Astrocyte (in vitro differentiated cells and primary cell): ENCODE measurements around the gene SYT17. TPM values are rescaled to one million over a fixed set of nuclear protein-coding genes. Genes with fewer than 3 reads are reported as not detected.

Experiments used
- DNase-seq: peaks from one replicate; pipeline ENCODE4 v3.0.0-alpha.2; 2010; ENCODE audit warnings: low read depth
- FAIRE-seq: peaks from 2 replicates; lab custom pipeline; 2011; peaks lifted over from hg19 to GRCh38; lab: Jason Lieb, UNC
- H2AFZ ChIP-seq: 2 replicates; pipeline ENCODE4 v1.6.0; 2012; ENCODE audit warnings: low read depth, low read length, inconsistent platforms
- H3K27ac ChIP-seq: 2 replicates; pipeline ENCODE4 v1.5.1; 2011; ENCODE audit warnings: low read depth, low read length, inconsistent platforms
- H3K27me3 ChIP-seq: 2 replicates; pipeline ENCODE4 v1.6.0; 2011; ENCODE audit warnings: low read length, inconsistent platforms; ENCODE audit not compliant: insufficient read depth
- H3K36me3 ChIP-seq: 2 replicates; pipeline ENCODE4 v1.5.1; 2011; ENCODE audit warnings: low read length, inconsistent platforms; ENCODE audit not compliant: insufficient read depth
- H3K4me1 ChIP-seq: 2 replicates; pipeline ENCODE4 v1.5.1; 2011; ENCODE audit warnings: low read length, inconsistent platforms; ENCODE audit not compliant: insufficient read depth
- H3K4me2 ChIP-seq: 2 replicates; pipeline ENCODE4 v1.6.0; 2012; ENCODE audit warnings: low read length, inconsistent platforms
- H3K4me3 ChIP-seq: 2 replicates; pipeline ENCODE4 v1.5.1; 2011; ENCODE audit warnings: low read depth, mild to moderate bottlenecking, low read length, inconsistent platforms; ENCODE audit not compliant: insufficient read depth
- H3K79me2 ChIP-seq: 2 replicates; pipeline ENCODE4 v1.6.0; 2012; ENCODE audit warnings: mild to moderate bottlenecking, low read length, inconsistent platforms; ENCODE audit not compliant: insufficient read depth
- H3K9ac ChIP-seq: 2 replicates; pipeline ENCODE4 v1.6.0; 2012; ENCODE audit warnings: mild to moderate bottlenecking, low read length, inconsistent platforms
- H3K9me3 ChIP-seq: 2 replicates; pipeline ENCODE4 v1.5.1; 2012; ENCODE audit warnings: low read depth, mild to moderate bottlenecking, low read length, inconsistent platforms; ENCODE audit not compliant: insufficient read depth
- H4K20me1 ChIP-seq: 2 replicates; pipeline ENCODE4 v1.6.0; 2012; ENCODE audit warnings: low read length, inconsistent platforms; ENCODE audit not compliant: insufficient read depth
- H3K27ac Mint-ChIP-seq: one replicate; pipeline ENCODE4 v1.8.0; 2021; ENCODE audit warnings: mild to moderate bottlenecking, mixed read lengths; ENCODE audit not compliant: unreplicated experiment
- H3K27me3 Mint-ChIP-seq: one replicate; pipeline ENCODE4 v1.8.0; 2021; ENCODE audit warnings: low read depth, mixed read lengths; ENCODE audit not compliant: unreplicated experiment
- H3K36me3 Mint-ChIP-seq: one replicate; pipeline ENCODE4 v1.8.0; 2021; ENCODE audit warnings: low read depth, mixed read lengths; ENCODE audit not compliant: unreplicated experiment
- H3K4me1 Mint-ChIP-seq: one replicate; pipeline ENCODE4 v1.8.0; 2021; ENCODE audit warnings: low read depth, mixed read lengths; ENCODE audit not compliant: unreplicated experiment
- H3K4me3 Mint-ChIP-seq: one replicate; pipeline ENCODE4 v1.8.0; 2021; ENCODE audit warnings: mild to moderate bottlenecking, moderate library complexity, mixed read lengths; ENCODE audit not compliant: unreplicated experiment
- H3K9me3 Mint-ChIP-seq: one replicate; pipeline ENCODE4 v1.8.0; 2021; ENCODE audit warnings: mild to moderate bottlenecking, mixed read lengths; ENCODE audit not compliant: unreplicated experiment
- EZH2 ChIP-seq: IDR thresholded peaks from 2 replicates; pipeline ENCODE4 v1.6.1; 2012; ENCODE audit warnings: mild to moderate bottlenecking, low read length, inconsistent platforms; ENCODE audit not compliant: insufficient read depth
- total RNA-seq: library from RNA; stranded (reverse); gene quantifications from 2 replicates; pipeline ENCODE4 v1.2.1, GENCODE V29; 2021
- TF ChIP-seq, protein P1 (sequence below): IDR thresholded peaks from 2 replicates; pipeline ENCODE4 v1.5.1; 2011; ENCODE audit warnings: low read depth, mild to moderate bottlenecking, inconsistent platforms, low read length, moderate library complexity; ENCODE audit not compliant: insufficient read depth

SYT17 gene
- total RNA-seq, 1 donor from 2014 or later: 4.8 TPM

DNA sequence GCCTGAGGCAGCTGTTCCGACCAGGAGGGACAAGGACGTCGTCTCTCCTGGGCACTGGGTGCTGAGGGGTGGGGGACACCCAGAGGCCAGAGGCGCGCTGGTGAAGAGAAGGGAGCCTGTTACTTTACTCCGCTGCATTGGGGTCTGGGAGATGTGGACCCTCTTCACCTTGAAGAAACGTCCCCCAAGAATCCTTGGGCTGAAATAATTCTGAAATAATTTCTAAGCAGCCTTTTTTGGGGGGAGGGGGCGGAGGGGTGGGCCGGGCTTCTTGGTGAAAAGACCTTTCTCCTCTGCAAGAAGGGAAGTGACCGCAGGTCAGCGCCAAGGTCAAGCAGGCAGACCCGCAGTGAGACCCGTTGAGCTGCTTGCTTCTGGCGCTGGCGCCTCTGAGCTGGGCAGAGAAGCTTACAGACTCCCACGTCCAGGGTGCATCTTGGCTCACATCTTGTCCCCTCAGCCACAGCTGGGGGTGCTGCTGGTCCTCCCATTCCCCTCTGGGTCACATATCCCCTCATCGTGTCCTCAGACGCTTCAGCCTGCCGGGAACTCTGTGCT lies 1.1 kb downstream of the SYT17 start:
- H3K9ac ChIP-seq: no peak overlapping the region
- H3K79me2 ChIP-seq: no peaks in the 10 kb centered on the region
- H2AFZ ChIP-seq: no peak overlapping the region
- peak overlapping the region; percentile 83 for H3K4me2 ChIP-seq
- Mint-ChIP-seq H3K36me3 (no peaks in the 10 kb centered on the region), H3K4me1 (peaks cover 3% of the 10 kb centered on the region), H3K27ac (no peak overlapping the region), H3K9me3 (peaks cover 3% of the 10 kb centered on the region), H3K4me3 (peak overlapping the region; percentile 78), H3K27me3 (peaks cover 30% of the 10 kb centered on the region)
- H3K9me3 ChIP-seq: no peaks in the 10 kb centered on the region
- DNase-seq: no peak
- H3K27ac ChIP-seq: no peak overlapping the region
- FAIRE-seq: no peak
- H3K4me1 ChIP-seq: peaks cover 3% of the 10 kb centered on the region
- TF ChIP-seq, protein P1, sequence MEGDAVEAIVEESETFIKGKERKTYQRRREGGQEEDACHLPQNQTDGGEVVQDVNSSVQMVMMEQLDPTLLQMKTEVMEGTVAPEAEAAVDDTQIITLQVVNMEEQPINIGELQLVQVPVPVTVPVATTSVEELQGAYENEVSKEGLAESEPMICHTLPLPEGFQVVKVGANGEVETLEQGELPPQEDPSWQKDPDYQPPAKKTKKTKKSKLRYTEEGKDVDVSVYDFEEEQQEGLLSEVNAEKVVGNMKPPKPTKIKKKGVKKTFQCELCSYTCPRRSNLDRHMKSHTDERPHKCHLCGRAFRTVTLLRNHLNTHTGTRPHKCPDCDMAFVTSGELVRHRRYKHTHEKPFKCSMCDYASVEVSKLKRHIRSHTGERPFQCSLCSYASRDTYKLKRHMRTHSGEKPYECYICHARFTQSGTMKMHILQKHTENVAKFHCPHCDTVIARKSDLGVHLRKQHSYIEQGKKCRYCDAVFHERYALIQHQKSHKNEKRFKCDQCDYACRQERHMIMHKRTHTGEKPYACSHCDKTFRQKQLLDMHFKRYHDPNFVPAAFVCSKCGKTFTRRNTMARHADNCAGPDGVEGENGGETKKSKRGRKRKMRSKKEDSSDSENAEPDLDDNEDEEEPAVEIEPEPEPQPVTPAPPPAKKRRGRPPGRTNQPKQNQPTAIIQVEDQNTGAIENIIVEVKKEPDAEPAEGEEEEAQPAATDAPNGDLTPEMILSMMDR: no peak
- no peak for TF ChIP-seq EZH2
- H3K27me3 ChIP-seq: peaks cover 14% of the 10 kb centered on the region
- no peak overlapping the region for H3K4me3 ChIP-seq
- no peaks in the 10 kb centered on the region for H3K36me3 ChIP-seq
- H4K20me1 ChIP-seq: no peaks in the 10 kb centered on the region

GRCh38 chr16:19170043-19170655 lies 2.1 kb downstream of the SYT17 start:
- H3K9ac ChIP-seq: no peak overlapping the region
- no peak overlapping the region for H3K4me3 ChIP-seq
- peaks cover 3% of the 10 kb centered on the region for H3K4me1 ChIP-seq
- H3K27me3 Mint-ChIP-seq: peaks cover 29% of the 10 kb centered on the region
- FAIRE-seq: no peak
- H3K4me1 Mint-ChIP-seq: peaks cover under 1% of the 10 kb centered on the region
- no peaks in the 10 kb centered on the region for H3K79me2 ChIP-seq
- no peak for TF ChIP-seq EZH2
- TF ChIP-seq, protein P1: no peak
- peak overlapping the region; percentile 54 for H3K4me3 Mint-ChIP-seq
- H3K36me3 Mint-ChIP-seq: no peaks in the 10 kb centered on the region
- no peak for DNase-seq
- no peaks in the 10 kb centered on the region for H4K20me1 ChIP-seq
- peaks cover 3% of the 10 kb centered on the region for H3K9me3 Mint-ChIP-seq
- H3K27ac Mint-ChIP-seq: no peak overlapping the region
- H3K27me3 ChIP-seq: peaks cover 14% of the 10 kb centered on the region
- H2AFZ ChIP-seq: no peak overlapping the region
- no peaks in the 10 kb centered on the region for H3K9me3 ChIP-seq
- no peak overlapping the region for H3K4me2 ChIP-seq
- H3K36me3 ChIP-seq: no peaks in the 10 kb centered on the region
- no peak overlapping the region for H3K27ac ChIP-seq

DNA sequence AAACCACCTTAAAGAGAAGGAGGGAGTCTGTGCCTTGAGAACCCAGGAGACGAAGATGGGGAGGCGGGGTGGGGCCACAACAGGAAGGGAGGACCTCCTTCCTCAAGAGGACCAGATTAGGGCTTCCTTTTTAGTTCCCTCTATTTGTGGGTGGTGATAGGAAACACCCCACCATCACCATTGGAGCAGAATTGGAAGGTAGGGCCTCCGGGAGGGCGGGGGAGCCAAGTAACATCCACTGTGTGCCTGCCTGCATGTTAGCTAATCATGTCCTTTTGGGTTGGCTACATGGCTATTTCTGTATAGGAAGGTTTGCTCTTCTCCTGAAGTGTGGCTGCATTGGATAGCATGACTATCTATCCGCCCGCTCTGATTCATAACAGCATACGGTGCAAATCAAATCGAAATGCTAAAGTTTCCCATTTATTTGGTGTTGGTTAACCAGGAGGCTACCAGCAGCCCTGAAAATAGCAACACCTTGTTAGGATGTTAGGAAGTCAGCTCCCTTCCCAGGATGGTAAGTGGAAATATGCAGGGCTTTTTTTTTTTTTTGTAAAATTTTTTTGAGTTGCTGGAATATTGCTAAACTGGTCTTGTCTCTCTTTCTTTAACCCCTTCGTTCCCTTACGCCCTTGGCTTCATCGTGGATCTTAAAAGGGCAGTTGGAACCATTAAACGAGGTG lies 4.2 kb downstream of the SYT17 start:
- peaks cover 14% of the 10 kb centered on the region for H3K27me3 ChIP-seq
- H3K79me2 ChIP-seq: no peaks in the 10 kb centered on the region
- no peaks in the 10 kb centered on the region for H4K20me1 ChIP-seq
- H3K9me3 ChIP-seq: no peaks in the 10 kb centered on the region
- no peak overlapping the region for H3K9ac ChIP-seq
- Mint-ChIP-seq H3K36me3 (peaks cover 2% of the 10 kb centered on the region), H3K27me3 (peaks cover 31% of the 10 kb centered on the region), H3K9me3 (peaks cover 3% of the 10 kb centered on the region), H3K27ac (no peak overlapping the region), H3K4me3 (no peak overlapping the region), H3K4me1 (no peaks in the 10 kb centered on the region)
- H3K4me2 ChIP-seq: no peak overlapping the region
- peaks cover 3% of the 10 kb centered on the region for H3K4me1 ChIP-seq
- H2AFZ ChIP-seq: no peak overlapping the region
- H3K4me3 ChIP-seq: no peak overlapping the region
- H3K36me3 ChIP-seq: no peaks in the 10 kb centered on the region
- no peak for FAIRE-seq
- no peak overlapping the region for H3K27ac ChIP-seq
- DNase-seq: no peak
- TF ChIP-seq, protein P1: no peak
